NCI-H2107 (cell line): Measurements from ENCODE around the gene PDE6A.

Experiments used
- DNase-seq: peaks from one replicate; lab custom pipeline; 2025; lab: John Stamatoyannopoulos, UW

PDE6A gene

GRCh38 chr5:149944666-149945065, at the start of gene PDE6A:
Gene PDE6A, minus strand, starts transcription at chr5:149944793. Its CDS starts 120 bp downstream, at chr5:149944673.
- no peak for DNase-seq

GRCh38 chr5:149993471-149993870, 48.9 kb upstream of the PDE6A start:
- no peak for DNase-seq

GRCh38 chr5:149990518-149991376, 46.2 kb upstream of the PDE6A start:
- peak; percentile 9 for DNase-seq

GRCh38 chr5:149988126-149988525, 43.5 kb upstream of the PDE6A start:
- DNase-seq, result no peak

- no peak for DNase-seq
Observed at GRCh38 chr5:149982505-149982904, 37.9 kb upstream of the PDE6A start.

GRCh38 chr5:149981206-149981605, 36.6 kb upstream of the PDE6A start:
- DNase-seq, result no peak

- no peak for DNase-seq
Observed at GRCh38 chr5:149979896-149980295, 35.3 kb upstream of the PDE6A start.

- no peak for DNase-seq
Observed at GRCh38 chr5:149975409-149975808, 30.8 kb upstream of the PDE6A start.

GRCh38 chr5:149969181-149969930, 24.8 kb upstream of the PDE6A start:
- DNase-seq, result no peak

- DNase-seq, result no peak
Observed at GRCh38 chr5:149966946-149967345, 22.4 kb upstream of the PDE6A start.

- no peak for DNase-seq
Observed at GRCh38 chr5:149963729-149964128, 19.1 kb upstream of the PDE6A start.

GRCh38 chr5:149962601-149963300, 18.2 kb upstream of the PDE6A start:
- no peak for DNase-seq

GRCh38 chr5:149961957-149962409, 17.4 kb upstream of the PDE6A start:
- no peak for DNase-seq

GRCh38 chr5:149961186-149961685, 16.6 kb upstream of the PDE6A start:
- no peak for DNase-seq

GRCh38 chr5:149960272-149961185, 15.9 kb upstream of the PDE6A start, which contains the start of gene SLC26A2:
Gene SLC26A2, plus strand, starts transcription at chr5:149960758. Its CDS starts 16,895 bp downstream, at chr5:149977653.
- DNase-seq, result peak; percentile 81

GRCh38 chr5:149959406-149960236, 15.0 kb upstream of the PDE6A start:
- DNase-seq, result no peak

GRCh38 chr5:149957855-149958254, 13.3 kb upstream of the PDE6A start:
- no peak for DNase-seq

- DNase-seq, result no peak
Observed at GRCh38 chr5:149956685-149957084, 12.1 kb upstream of the PDE6A start.

GRCh38 chr5:149954798-149955197, 10.2 kb upstream of the PDE6A start:
- DNase-seq, result no peak
